ENCODE results near the gene ATF7IP2. TPM values are rescaled to one million over a fixed set of nuclear protein-coding genes. Genes with fewer than 3 reads are reported as not detected.
"Not testable (repeated sequence)": the region's sequence is repeated elsewhere in the genome, so short reads cannot be mapped to it uniquely, and the experiment has no call there.

ATF7IP2 gene
- total RNA-seq, 1 experiment from 2014 or later: 25.2 TPM

- H3K36me3 ChIP-seq (ENCODE audit: control insufficient read depth, insufficient read depth, low read length); intact Hi-C loops (cut with micrococcal nuclease; ENCODE audit: unreplicated experiment); H3K9me3 ChIP-seq (ENCODE audit: control insufficient read depth, insufficient read depth, low read depth, low read length); in situ Hi-C loops (cut with HindIII; ENCODE audit: low pct_unique_long_range_greater_than_20kb, low sequenced_read_pairs); BruUV-seq (replicated peaks); POLR2A ChIA-PET; H3K27ac ChIP-seq (ENCODE audit: low read length); H3K27me3 ChIP-seq (ENCODE audit: control insufficient read depth, insufficient read depth, low read length); ATAC-seq; DNase-seq (ENCODE audit: low read depth, low spot score); H3K4me1 ChIP-seq (ENCODE audit: control insufficient read depth, insufficient read depth, low read length); H3K4me3 ChIP-seq (ENCODE audit: low read depth in 2 of 2, low read length in 2 of 2): not testable (repeated sequence)
- CTCF ChIA-PET: interaction anchor here (0.6 to 0.7 kb wide), 2 partner anchors 37 to 114 kb away, joined by 3 to 4 read pairs; no protein-coding TSS in a partner anchor
These were observed 43.6 kb downstream of the ATF7IP2 start for GRCh38 chr16:10429299-10429969.

- Histone ChIP-seq H3K4me1 (ENCODE audit: control insufficient read depth, insufficient read depth, low read length) (no peaks in the 10 kb centered on the region), H3K9me3 (ENCODE audit: control insufficient read depth, insufficient read depth, low read depth, low read length) (peaks cover 17% of the 10 kb centered on the region), H3K27me3 (ENCODE audit: control insufficient read depth, insufficient read depth, low read length) (no peaks in the 10 kb centered on the region), H3K36me3 (ENCODE audit: control insufficient read depth, insufficient read depth, low read length) (peaks cover 7% of the 10 kb centered on the region; the same call in 1 of the 2 replicates), H3K27ac (ENCODE audit: low read length) (no peak overlapping the region), H3K4me3 (ENCODE audit: low read depth in 2 of 2, low read length in 2 of 2) (no peak overlapping the region)
- ChIA-PET POLR2A (no interaction called here), CTCF (no interaction called here)
- ATAC-seq (no peak), DNase-seq (ENCODE audit: low read depth, low spot score) (no peak)
- in situ Hi-C loops (cut with HindIII; ENCODE audit: low pct_unique_long_range_greater_than_20kb, low sequenced_read_pairs) (no loop called here), intact Hi-C loops (cut with micrococcal nuclease; ENCODE audit: unreplicated experiment) (no loop called here)
- no TSS peak for BruUV-seq (replicated peaks)
- TF ChIP-seq SIN3A (IDR thresholded peaks at IDR 0.05; ENCODE audit: borderline replicate concordance, insufficient read depth, low read depth, low read length) (no peak), REST (IDR thresholded peaks at IDR 0.05; ENCODE audit: insufficient read depth in 1 of 2, low read depth in 2 of 2, low read length in 1 of 2) (no peak), POLR2AphosphoS5 (IDR thresholded peaks at IDR 0.05; ENCODE audit: low read depth, low read length) (no peak), CTCF (IDR thresholded peaks at IDR 0.05) (no peak), TCF7L2 (IDR thresholded peaks at IDR 0.05; ENCODE audit: low read depth, low read length) (no peak)
These were observed 55.9 kb downstream of the ATF7IP2 start for GRCh38 chr16:10441726-10442125.

GRCh38 chr16:10447289-10447688 is 61.4 kb downstream of the ATF7IP2 start:
- in situ Hi-C loops (cut with HindIII; ENCODE audit: low pct_unique_long_range_greater_than_20kb, low sequenced_read_pairs): no loop called here
- no peak for ATAC-seq

More at GRCh38 chr16:10447289-10447688, 61.4 kb downstream of the ATF7IP2 start:
- Histone ChIP-seq H3K36me3 (ENCODE audit: control insufficient read depth, insufficient read depth, low read length) (peaks cover 3% of the 10 kb centered on the region), H3K4me3 (ENCODE audit: low read depth in 2 of 2, low read length in 2 of 2) (no peak overlapping the region), H3K4me1 (ENCODE audit: control insufficient read depth, insufficient read depth, low read length) (no peaks in the 10 kb centered on the region), H3K27me3 (ENCODE audit: control insufficient read depth, insufficient read depth, low read length) (no peaks in the 10 kb centered on the region), H3K27ac (ENCODE audit: low read length) (no peak overlapping the region), H3K9me3 (ENCODE audit: control insufficient read depth, insufficient read depth, low read depth, low read length) (peaks cover 20% of the 10 kb centered on the region)
- ChIA-PET CTCF (no interaction called here), POLR2A (no interaction called here)
- TF ChIP-seq REST (IDR thresholded peaks at IDR 0.05; ENCODE audit: insufficient read depth in 1 of 2, low read depth in 2 of 2, low read length in 1 of 2) (no peak), POLR2AphosphoS5 (IDR thresholded peaks at IDR 0.05; ENCODE audit: low read depth, low read length) (no peak), SIN3A (IDR thresholded peaks at IDR 0.05; ENCODE audit: borderline replicate concordance, insufficient read depth, low read depth, low read length) (no peak), TCF7L2 (IDR thresholded peaks at IDR 0.05; ENCODE audit: low read depth, low read length) (no peak), CTCF (IDR thresholded peaks at IDR 0.05) (no peak)
- intact Hi-C loops (cut with micrococcal nuclease; ENCODE audit: unreplicated experiment): no loop called here
- DNase-seq (ENCODE audit: low read depth, low spot score): no peak
- no TSS peak for BruUV-seq (replicated peaks)
